Measurements from ENCODE around the gene CAPN10.

- TF ChIP-seq CTCF (IDR thresholded peaks at IDR 0.05; ENCODE audit: insufficient read depth, low read depth, low read length) (no peak), EZH2 (IDR thresholded peaks at IDR 0.05; ENCODE audit: insufficient read depth, low read length) (no peak)
Measured at GRCh38 chr2:240597419-240598181, 11.1 kb downstream of the CAPN10 start.
